SK-N-MC (cell line): ENCODE data around the gene ACTN1.

ENCODE experiments used
- EZH2 ChIP-seq: fragments of 200-600 bp; sonication (generic); IDR thresholded peaks from one replicate; pipeline ENCODE4 v1.6.1; 2017; ENCODE audit warnings: antibody characterized with exemption
- POLR2AphosphoS5 ChIP-seq: IDR thresholded peaks from 2 replicates; pipeline ENCODE4 v1.6.1; 2012; ENCODE audit warnings: mild to moderate bottlenecking, low read depth, low read length, borderline replicate concordance

GRCh38 chr14:68898248-68899032 is 80.7 kb downstream of the ACTN1 start:
- TF ChIP-seq POLR2AphosphoS5 (no peak), EZH2 (no peak)
